NOMO-1 treated with dmso at 0.1 percent for 144 hours (cell line): ENCODE data around the gene OTOGL.
"Not testable (repeated sequence)": the region's sequence is repeated elsewhere in the genome, so short reads cannot be mapped to it uniquely, and the experiment has no call there.

Experiments used
- DNase-seq: peaks from one replicate; lab custom pipeline; 2025; ENCODE audit not compliant: unreplicated experiment; lab: John Stamatoyannopoulos, UW

The OTOGL gene

DNA sequence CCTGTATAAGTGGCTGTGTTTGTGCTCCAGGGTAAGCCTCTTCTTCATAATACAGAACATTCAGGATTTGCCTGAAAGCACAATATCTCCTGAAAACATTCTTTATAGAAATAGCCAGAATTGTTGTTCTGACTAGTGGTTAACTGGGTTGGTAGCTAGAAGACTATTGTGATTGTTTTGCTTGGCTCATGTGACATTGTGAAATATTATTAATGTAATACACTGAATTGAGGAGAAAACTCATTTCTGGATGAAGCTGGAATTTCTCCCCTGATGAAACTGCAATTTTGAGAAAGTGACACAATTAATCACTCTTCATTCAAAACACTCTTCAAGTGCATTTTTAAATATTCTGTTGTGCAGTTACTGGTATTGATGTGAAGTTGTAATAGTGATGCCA, 172.4 kb downstream of the OTOGL start:
- DNase-seq = no peak

DNA sequence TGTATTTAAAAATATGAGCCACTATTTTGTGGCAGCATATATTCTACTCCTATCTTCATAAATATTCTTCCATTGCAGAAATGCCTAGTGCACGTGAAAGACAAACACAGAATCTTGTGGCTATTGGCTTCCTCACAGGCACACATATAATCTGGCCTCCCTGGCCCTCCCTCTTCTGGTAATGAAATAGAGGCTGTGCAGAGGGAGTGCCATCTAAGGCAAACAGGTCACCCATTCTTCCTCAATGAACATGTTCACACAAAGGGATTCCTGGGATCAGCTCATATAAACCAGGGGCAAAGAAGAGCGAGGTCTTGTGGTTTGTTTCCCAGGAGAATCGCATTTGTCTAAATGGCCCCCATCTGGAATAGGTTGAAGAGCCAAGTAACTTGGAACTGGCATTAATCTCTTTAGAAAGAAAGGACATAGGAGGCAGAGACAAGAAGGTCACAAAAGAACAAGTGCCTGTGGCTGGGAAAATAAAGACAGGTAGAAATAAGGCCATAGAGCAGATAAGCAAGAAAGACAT, 173.1 kb downstream of the OTOGL start:
- no peak for DNase-seq

DNA sequence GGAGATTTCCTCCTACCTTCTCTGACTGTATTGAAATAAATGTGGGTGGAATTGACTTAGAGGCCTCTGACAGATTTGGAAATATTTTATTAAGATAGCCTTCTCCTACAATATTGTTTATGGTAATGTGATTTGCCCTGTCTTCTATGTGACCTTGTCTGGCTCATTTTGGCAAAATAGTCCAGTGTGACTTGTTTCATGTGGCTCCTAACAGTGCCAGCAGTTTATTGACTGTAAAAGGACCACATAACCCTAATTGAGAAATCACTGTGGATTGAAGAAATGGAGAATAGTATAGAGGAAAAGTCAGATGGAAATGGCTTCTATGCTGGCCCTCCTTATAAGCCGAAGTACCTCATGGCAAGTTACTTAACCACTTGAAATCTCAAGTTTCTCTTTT, 173.8 kb downstream of the OTOGL start:
- no peak for DNase-seq

DNA sequence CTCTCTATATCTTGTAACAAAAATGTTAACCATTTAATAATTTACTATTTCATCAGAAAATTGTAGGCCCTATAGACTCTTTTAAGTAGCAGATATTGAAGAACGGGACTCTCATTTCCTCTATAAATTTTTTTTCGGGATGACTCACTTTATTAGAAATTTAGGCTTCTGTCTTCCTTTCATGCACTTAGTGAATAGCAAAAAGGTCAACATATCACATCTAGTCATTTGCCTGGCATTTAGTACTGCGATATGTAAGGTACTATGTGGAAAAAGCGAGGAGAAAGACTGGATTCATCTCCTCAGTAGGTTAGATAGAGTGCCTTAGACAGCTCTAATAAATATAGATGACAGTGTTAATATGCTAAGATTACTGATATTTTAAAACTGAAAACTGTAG, 178.4 kb downstream of the OTOGL start:
- DNase-seq = no peak

DNA sequence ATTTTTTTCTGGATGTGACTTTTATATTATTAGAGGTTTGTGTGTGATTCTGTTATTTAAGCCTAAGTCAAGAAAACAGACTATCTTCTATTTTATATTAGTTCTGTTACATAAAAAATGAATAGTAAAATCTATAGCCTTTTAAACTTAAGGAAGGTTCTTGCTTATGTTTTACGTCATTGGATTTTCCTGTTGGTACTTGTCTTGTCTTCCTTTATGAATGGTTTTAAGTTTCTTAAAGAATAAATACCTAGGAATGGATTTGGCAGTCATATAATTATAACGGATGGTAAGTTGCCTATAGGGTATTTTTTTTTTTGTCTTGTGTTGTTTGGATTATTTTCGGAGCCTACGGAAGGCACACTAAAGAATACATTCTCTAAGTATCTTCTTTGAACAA, 182.9 kb downstream of the OTOGL start:
- no peak for DNase-seq

DNA sequence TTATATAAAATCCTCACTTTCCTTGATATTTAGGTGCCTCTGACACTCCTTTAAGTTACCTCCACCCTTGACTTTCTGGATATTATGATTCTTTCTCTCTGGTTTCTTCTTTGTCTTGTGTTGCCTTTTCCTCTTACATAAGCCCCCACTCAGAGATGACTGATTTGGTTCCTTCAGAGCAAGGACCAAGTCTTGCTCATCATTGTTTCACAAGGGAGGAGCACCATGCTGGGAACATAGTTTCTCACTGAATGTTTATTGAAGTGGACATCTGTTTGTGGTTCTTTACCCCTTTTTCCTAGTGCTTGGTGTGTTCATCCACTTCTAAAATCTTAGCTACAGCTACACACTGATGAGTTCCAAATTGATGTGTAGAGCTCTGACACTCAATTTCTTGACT, 183.4 kb downstream of the OTOGL start:
- DNase-seq = no peak

DNA sequence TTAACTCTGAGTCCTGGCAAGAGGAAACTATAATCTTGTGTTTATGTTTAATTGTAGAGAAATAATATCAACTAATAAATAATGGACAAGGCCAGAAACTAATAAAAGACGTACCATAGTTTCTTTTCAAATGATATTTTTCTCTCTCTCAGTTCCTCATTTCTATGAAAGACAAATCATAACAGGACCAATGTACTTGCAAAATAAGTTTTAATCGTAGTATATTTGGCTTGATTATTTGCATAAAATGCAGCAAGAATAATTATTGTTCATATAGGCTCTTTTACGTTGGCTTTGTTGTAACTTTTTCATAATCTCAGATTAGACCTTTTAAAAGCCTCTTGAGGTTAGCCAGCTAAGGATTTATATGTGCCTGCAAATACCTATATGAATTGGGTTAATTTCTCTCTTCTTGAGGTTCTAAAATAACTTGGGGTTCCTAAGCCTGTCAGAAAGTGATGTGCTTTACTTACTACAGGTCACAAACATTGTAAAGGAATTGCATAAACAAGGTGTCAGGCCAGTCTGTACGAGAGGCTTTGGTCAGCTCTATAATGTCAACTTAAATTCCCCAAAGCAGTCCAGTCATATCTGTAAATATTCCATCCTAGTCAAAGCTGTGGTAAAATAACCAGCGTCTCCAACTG, 191.9 kb downstream of the OTOGL start:
- DNase-seq = no peak

DNA sequence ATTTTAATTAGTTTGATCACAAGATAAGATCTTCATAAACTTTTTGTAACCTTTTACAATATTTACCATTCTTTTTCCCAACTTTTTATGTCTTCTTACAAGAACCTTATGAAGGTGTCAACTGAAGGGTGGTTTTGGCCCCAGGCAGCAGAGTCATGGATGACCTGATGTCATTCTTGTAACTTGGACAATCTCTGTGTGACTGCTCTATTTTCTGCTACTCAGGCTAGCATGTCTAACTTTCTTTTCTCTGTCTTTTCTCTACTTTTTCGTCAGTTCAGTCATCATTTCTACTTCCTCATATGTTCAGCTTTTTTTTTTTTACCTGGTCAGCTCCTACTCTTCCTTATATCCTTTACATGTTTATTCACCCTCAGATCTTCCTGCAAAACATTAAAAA, 194.0 kb downstream of the OTOGL start:
- DNase-seq = no peak

DNA sequence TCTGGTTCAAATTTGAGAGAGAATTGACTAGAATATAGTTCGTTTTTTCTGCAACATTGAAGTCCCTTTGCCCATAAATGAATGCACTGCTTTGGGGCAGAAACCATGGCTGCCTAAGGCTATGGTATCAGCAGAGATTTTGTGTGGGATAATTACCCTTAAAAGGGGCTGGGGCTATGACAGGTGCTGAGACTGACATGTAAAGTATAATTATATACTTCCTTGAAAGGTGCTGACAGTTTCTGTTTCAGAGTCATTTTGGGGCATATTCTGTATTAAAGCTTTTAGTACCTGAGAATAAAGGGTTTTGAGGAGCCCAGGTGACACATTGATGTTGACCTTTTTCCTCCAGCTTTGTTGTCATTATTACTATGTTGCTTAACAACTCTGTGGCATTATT, 194.4 kb downstream of the OTOGL start:
- DNase-seq = no peak

DNA sequence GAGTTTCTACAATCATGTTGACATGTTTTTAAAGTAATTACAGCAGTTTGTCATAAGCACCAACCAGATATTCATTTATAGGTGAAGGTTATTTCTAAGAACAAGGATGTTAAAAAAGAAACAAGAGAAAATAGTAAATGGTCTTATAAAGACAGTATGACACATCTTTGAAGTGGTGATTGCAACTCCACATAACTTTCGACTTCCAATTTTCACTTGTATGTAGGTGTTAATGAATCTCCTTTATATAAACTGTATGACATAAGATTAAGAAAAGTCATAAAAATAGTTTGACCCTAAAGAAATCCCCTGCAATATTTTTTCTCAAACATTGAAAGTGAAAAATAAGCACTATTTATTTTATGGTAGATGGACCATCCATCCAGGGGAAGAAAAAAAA, 199.9 kb downstream of the OTOGL start:
- no peak for DNase-seq

DNA sequence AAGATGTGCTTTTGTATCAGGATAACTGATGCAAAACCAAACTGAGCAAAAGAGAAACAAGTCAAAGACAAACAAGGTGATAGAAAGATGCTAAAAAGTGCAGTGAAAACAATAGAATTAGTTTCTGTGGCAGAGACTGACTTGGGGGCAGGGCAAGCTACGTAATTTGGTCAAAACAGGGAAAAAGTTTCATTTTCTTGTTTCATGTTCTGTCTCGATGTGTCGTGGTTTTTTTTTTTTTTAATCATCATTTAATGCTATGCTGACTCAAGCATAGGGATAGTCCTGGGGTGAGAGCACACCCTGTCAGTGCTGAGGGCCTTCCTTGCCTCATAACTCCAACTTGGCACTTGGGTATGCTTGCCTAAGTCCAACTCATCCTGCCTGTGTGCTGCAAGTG, 200.6 kb downstream of the OTOGL start:
- no peak for DNase-seq

DNA sequence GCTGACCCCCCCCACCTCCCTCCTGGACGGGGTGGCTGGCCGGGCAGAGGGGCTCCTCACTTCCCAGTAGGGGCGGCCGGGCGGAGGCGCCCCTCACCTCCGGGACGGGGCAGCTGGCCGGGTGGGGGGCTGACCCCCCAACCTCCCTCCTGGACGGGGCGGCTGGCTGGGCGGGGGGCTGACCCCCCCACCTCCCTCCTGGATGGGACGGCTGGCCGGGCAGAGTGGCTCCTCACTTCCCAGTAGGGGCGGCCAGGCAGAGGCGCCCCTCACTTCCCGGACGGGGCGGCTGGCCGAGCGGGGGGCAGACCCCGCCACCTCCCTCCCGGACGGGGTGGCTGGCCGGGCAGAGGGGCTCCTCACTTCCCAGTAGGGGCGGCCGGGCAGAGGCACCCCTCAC, 208.1 kb downstream of the OTOGL start:
- DNase-seq = not testable (repeated sequence)

DNA sequence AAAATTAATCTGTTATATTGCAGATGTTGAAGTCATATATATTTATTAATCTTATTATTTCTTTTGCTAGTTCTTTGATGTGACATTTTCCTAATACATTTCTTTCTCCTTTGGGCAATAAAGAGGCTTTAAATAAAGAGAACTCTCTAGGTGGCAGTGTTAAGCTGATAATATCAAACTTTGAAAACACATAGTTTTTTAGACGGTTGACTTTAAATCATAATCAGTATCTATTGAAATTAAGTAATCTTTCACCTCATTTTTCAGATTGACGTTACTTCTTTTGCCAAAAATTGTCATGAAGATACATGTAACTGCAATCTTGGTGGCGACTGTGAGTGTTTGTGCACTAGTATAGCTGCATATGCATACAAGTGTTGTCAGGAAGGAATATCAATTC, 213.9 kb downstream of the OTOGL start:
- no peak for DNase-seq

DNA sequence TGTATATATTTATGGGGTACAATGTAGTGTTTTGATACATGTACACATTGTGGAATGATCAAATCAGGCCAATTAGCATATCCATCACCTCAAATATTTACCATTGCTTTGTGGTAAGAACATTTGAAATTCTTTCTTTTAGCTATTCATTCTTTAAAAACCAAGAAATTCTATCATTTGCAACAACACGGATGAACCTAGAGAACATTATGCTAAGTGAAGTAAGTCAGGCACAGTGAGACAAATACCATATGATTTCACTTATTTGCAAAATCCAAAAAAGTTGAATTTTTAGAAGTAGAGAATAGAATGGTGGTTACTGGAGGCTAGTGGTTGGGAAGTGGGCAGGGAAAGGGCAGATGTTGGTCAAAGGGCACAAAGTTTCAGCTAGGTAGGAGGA, 215.4 kb downstream of the OTOGL start:
- no peak for DNase-seq

DNA sequence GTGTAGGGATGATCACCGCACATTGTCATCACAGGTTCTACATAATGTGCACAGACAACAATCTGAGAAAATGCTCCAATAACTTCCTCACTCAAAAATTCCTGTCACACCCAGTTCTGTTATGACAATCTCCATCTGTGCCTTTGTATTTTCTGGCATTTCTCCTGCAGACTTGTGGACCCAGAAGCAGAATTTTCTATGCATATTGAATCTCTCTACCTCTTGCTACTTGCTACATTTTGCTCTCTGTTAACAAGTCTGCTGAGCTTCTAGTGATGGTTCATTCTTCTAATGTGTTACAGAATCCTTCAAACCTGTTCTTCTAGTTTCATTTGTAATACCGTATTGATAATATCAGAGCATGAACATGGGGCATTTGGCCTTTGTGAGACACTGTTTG, 216.9 kb downstream of the OTOGL start:
- DNase-seq = no peak

DNA sequence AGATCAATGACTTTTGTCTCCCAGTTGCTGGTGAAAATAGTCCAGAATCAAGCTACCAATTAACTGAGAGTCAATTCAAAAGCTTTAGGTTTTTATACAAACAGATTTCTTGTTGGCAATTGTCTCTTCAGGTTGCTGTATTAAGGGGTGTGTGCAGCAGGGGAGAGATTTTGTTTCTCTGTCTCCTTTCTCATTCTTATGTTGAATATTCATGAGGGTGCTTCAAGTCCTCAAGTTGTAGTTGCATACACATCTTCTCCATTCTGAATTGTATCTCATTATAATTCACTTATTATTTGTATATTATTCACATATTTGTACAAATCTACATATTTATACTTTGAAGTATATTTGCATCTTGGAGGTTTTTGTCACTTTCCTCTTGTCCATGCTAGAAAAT, 218.0 kb downstream of the OTOGL start:
- no peak for DNase-seq

DNA sequence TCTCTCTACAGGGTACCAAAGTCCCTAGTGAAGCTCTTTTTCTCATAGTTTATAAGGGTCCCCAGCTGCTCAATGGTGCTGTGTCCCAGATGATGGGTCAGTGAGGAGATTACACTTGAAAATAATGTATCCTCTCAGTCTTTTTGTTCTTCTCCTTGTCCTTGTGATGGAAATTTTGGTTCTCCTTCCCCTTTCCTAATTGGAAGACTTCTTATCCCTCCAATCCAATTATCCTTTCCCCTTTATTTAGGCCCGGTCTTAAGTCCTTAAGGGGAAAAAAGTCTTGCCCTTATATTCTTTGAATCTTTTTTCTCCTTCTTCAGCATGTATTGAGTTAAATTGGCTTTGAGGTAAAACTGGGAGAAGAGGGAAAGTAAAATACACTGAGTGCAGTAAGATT, 218.6 kb downstream of the OTOGL start:
- no peak for DNase-seq

DNA sequence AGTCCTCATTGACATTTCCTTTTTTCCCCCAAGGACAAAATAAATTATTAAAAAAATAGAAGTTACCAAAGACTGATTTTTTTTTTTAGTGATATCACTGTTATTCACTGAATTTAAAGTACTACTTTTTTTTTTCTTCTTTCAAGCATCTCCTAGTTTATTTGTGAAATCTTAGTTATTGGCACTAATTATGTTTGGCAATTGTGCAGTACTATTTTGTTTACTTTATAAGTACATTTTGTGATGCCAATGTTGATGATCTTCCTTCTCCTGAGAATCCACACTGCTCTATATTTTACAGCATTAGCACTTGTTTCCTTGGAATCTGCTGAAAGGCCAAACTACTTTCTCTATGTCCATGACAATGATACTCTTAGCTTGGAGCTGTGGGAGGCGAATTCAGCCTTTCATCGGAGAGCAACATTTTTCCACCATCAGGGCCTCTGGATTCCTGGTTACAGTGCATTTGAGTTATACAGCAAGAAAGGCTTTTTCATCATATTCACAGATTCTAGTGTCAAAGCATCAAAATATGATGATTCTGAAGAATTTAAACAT, 220.9 kb downstream of the OTOGL start:
- DNase-seq = no peak

DNA sequence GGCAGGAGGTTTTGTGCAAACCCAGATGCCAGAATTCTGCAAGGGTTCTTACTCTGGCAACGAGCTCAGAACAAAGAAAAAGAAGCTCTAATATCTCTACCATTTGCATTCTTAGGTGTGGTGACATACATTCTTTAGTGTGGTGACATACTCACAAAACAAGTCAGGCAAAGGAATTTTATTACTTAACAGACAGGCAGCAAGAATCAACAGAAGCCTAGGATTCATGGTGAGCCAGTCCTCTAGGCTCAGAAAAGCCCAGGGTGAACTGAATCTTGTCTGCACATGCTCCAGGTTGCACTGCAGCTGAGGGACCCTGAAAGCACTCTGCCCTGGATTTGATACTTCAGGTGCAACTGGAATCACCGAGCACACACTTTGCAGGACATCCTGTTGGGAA, 222.3 kb downstream of the OTOGL start:
- DNase-seq = no peak

DNA sequence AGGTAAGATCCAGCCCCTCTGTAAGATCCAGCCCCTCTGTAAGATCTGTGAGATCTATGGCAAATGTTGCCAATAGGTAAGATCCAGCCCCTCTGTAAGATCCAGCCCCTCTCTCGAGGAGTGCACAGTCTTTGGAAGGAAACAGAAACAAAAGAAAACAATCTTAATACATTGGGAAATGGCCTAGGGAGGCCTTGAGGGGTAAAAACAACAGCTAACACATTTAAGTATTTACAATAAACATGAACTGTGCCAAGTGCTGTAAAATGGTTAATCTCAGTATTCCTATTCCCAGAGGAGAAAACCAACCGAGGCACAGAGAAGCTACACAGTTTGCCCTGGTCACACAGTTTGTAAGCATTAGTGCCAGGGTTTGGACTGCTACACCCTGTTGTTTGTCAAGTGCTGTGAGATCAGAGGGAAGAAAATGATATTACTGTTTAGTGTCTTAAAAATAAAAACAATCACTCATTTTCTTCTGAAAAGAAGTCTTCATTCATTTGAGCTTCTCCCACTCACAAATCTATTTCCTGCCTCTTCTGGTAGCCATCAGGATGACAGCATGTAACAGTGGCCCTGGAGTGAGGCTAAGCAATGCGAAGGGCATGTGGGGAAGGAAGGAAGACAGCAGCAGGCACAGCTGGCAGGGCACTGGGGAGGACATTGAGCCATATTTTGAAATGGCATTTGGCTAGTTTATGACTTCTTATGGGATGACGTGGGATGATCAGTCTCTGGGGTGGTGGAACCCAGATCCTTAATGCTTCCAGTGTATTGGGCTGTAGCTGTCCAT, 226.0 kb downstream of the OTOGL start:
- no peak for DNase-seq

DNA sequence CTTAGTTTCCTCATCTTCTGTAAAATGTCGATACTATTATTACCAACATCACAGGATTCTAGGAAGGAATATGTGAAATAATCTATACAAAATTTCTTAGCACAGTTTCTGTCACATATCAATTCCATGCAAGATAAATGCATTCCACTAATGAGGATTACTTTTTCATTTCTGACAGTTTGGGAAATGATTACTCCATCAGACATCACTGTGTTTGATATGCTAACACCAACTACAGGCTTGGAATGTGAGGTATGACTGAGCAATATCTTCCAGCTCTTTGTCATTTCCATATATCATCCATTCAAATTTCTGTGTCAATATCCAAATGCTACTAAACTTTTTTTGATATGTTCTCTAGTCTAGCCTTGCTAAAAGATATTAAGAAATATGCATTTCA, 233.5 kb downstream of the OTOGL start:
- no peak for DNase-seq

DNA sequence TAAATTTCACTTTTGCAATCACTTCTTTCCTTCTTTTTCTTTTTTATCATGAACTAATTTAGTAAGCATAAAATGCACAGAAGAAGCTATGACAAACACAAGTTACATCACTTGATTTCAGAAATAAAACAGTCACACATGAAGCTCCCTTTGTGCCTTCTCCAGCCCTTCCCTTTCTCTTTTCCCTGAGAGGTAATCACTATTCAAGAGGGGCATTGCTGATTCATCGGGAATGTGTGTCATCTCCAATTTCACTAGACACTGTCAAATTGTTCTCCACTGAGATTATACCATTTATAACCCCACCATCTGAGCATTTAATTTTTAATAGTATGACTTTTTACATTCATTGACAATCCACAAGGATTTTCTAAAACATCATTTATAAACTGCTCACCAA, 253.1 kb downstream of the OTOGL start:
- DNase-seq = no peak
